Measurements from ENCODE around the gene ZNF341.

Gene ZNF341

GRCh38 chr20:33789858-33790182 is 58.0 kb downstream of the ZNF341 start:
- H3K36me3 ChIP-seq (ENCODE audit: insufficient read depth, low read length): no peaks in the 10 kb centered on the region
- H3K9ac ChIP-seq (ENCODE audit: low read depth, low read length): no peak overlapping the region
- no peak overlapping the region for H2AFZ ChIP-seq (ENCODE audit: low read depth, low read length)
- no peak overlapping the region for H3K27ac ChIP-seq (ENCODE audit: low read length)
- no peaks in the 10 kb centered on the region for H3K27me3 ChIP-seq (ENCODE audit: insufficient read depth, low read length, poor library complexity)
- ATAC-seq (ENCODE audit: insufficient read depth, low read depth) (no peak), DNase-seq (no peak)
- H3K79me2 ChIP-seq (ENCODE audit: insufficient read depth, low read length): no peaks in the 10 kb centered on the region
- H4K20me1 ChIP-seq (ENCODE audit: insufficient read depth, low read length): no peaks in the 10 kb centered on the region
- H3K4me3 ChIP-seq (ENCODE audit: low read depth in 1 of 2, low read length in 2 of 2): no peak overlapping the region
- no peak overlapping the region for H3K4me2 ChIP-seq (ENCODE audit: insufficient read depth, low read length)
- H3K9me3 ChIP-seq (ENCODE audit: insufficient read depth, low read length, severe bottlenecking): no peaks in the 10 kb centered on the region
- no peak for TF ChIP-seq EZH2 (IDR thresholded peaks at IDR 0.05; ENCODE audit: borderline replicate concordance, low read depth, low read length, severe bottlenecking)
- TF ChIP-seq, protein P1, sequence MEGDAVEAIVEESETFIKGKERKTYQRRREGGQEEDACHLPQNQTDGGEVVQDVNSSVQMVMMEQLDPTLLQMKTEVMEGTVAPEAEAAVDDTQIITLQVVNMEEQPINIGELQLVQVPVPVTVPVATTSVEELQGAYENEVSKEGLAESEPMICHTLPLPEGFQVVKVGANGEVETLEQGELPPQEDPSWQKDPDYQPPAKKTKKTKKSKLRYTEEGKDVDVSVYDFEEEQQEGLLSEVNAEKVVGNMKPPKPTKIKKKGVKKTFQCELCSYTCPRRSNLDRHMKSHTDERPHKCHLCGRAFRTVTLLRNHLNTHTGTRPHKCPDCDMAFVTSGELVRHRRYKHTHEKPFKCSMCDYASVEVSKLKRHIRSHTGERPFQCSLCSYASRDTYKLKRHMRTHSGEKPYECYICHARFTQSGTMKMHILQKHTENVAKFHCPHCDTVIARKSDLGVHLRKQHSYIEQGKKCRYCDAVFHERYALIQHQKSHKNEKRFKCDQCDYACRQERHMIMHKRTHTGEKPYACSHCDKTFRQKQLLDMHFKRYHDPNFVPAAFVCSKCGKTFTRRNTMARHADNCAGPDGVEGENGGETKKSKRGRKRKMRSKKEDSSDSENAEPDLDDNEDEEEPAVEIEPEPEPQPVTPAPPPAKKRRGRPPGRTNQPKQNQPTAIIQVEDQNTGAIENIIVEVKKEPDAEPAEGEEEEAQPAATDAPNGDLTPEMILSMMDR (IDR thresholded peaks at IDR 0.05; ENCODE audit: borderline replicate concordance, extremely low read depth, low read length, poor library complexity, severe bottlenecking): no peak
- no peaks in the 10 kb centered on the region for H3K4me1 ChIP-seq (ENCODE audit: insufficient read depth, low read length)

GRCh38 chr20:33790566-33790965 is 58.8 kb downstream of the ZNF341 start:
- no peaks in the 10 kb centered on the region for H3K4me1 ChIP-seq (ENCODE audit: insufficient read depth, low read length)
- H3K79me2 ChIP-seq (ENCODE audit: insufficient read depth, low read length): no peaks in the 10 kb centered on the region
- H2AFZ ChIP-seq (ENCODE audit: low read depth, low read length): no peak overlapping the region
- H4K20me1 ChIP-seq (ENCODE audit: insufficient read depth, low read length): no peaks in the 10 kb centered on the region
- TF ChIP-seq EZH2 (IDR thresholded peaks at IDR 0.05; ENCODE audit: borderline replicate concordance, low read depth, low read length, severe bottlenecking): no peak
- TF ChIP-seq, protein P1 (IDR thresholded peaks at IDR 0.05; ENCODE audit: borderline replicate concordance, extremely low read depth, low read length, poor library complexity, severe bottlenecking): no peak
- ATAC-seq (ENCODE audit: insufficient read depth, low read depth) (no peak), DNase-seq (no peak)
- no peak overlapping the region for H3K9ac ChIP-seq (ENCODE audit: low read depth, low read length)
- no peaks in the 10 kb centered on the region for H3K36me3 ChIP-seq (ENCODE audit: insufficient read depth, low read length)
- no peaks in the 10 kb centered on the region for H3K9me3 ChIP-seq (ENCODE audit: insufficient read depth, low read length, severe bottlenecking)
- no peak overlapping the region for H3K4me3 ChIP-seq (ENCODE audit: low read depth in 1 of 2, low read length in 2 of 2)
- H3K27me3 ChIP-seq (ENCODE audit: insufficient read depth, low read length, poor library complexity): no peaks in the 10 kb centered on the region
- H3K4me2 ChIP-seq (ENCODE audit: insufficient read depth, low read length): no peak overlapping the region
- H3K27ac ChIP-seq (ENCODE audit: low read length): no peak overlapping the region

- no peak overlapping the region for H2AFZ ChIP-seq (ENCODE audit: low read depth, low read length)
- no peaks in the 10 kb centered on the region for H3K4me1 ChIP-seq (ENCODE audit: insufficient read depth, low read length)
- H3K36me3 ChIP-seq (ENCODE audit: insufficient read depth, low read length): no peaks in the 10 kb centered on the region
- no peaks in the 10 kb centered on the region for H3K79me2 ChIP-seq (ENCODE audit: insufficient read depth, low read length)
- no peaks in the 10 kb centered on the region for H3K27me3 ChIP-seq (ENCODE audit: insufficient read depth, low read length, poor library complexity)
- no peak overlapping the region for H3K4me3 ChIP-seq (ENCODE audit: low read depth in 1 of 2, low read length in 2 of 2)
- no peaks in the 10 kb centered on the region for H4K20me1 ChIP-seq (ENCODE audit: insufficient read depth, low read length)
- DNase-seq (no peak), ATAC-seq (ENCODE audit: insufficient read depth, low read depth) (no peak)
- no peak overlapping the region for H3K4me2 ChIP-seq (ENCODE audit: insufficient read depth, low read length)
- H3K9ac ChIP-seq (ENCODE audit: low read depth, low read length): no peak overlapping the region
- H3K9me3 ChIP-seq (ENCODE audit: insufficient read depth, low read length, severe bottlenecking): no peaks in the 10 kb centered on the region
- TF ChIP-seq EZH2 (IDR thresholded peaks at IDR 0.05; ENCODE audit: borderline replicate concordance, low read depth, low read length, severe bottlenecking): no peak
- TF ChIP-seq, protein P1 (IDR thresholded peaks at IDR 0.05; ENCODE audit: borderline replicate concordance, extremely low read depth, low read length, poor library complexity, severe bottlenecking): no peak
- no peak overlapping the region for H3K27ac ChIP-seq (ENCODE audit: low read length)
These were observed 59.2 kb downstream of the ZNF341 start for GRCh38 chr20:33791021-33791420.

GRCh38 chr20:33791540-33791939 is 59.7 kb downstream of the ZNF341 start:
- no peaks in the 10 kb centered on the region for H3K4me1 ChIP-seq (ENCODE audit: insufficient read depth, low read length)
- no peaks in the 10 kb centered on the region for H4K20me1 ChIP-seq (ENCODE audit: insufficient read depth, low read length)
- no peak overlapping the region for H3K27ac ChIP-seq (ENCODE audit: low read length)
- H3K4me2 ChIP-seq (ENCODE audit: insufficient read depth, low read length): no peak overlapping the region
- H3K9me3 ChIP-seq (ENCODE audit: insufficient read depth, low read length, severe bottlenecking): no peaks in the 10 kb centered on the region
- DNase-seq: no peak
- H3K9ac ChIP-seq (ENCODE audit: low read depth, low read length): no peak overlapping the region
- H3K79me2 ChIP-seq (ENCODE audit: insufficient read depth, low read length): no peaks in the 10 kb centered on the region
- no peak for ATAC-seq (ENCODE audit: insufficient read depth, low read depth)
- H3K36me3 ChIP-seq (ENCODE audit: insufficient read depth, low read length): no peaks in the 10 kb centered on the region
- H3K4me3 ChIP-seq (ENCODE audit: low read depth in 1 of 2, low read length in 2 of 2): no peak overlapping the region
- no peak overlapping the region for H2AFZ ChIP-seq (ENCODE audit: low read depth, low read length)
- no peak for TF ChIP-seq EZH2 (IDR thresholded peaks at IDR 0.05; ENCODE audit: borderline replicate concordance, low read depth, low read length, severe bottlenecking)
- TF ChIP-seq, protein P1 (IDR thresholded peaks at IDR 0.05; ENCODE audit: borderline replicate concordance, extremely low read depth, low read length, poor library complexity, severe bottlenecking): no peak
- H3K27me3 ChIP-seq (ENCODE audit: insufficient read depth, low read length, poor library complexity): no peaks in the 10 kb centered on the region

Measured in DND-41 (cell line).